Measurements from ENCODE around the gene RAB11FIP2. TPM values are rescaled to one million over a fixed set of nuclear protein-coding genes. Genes with fewer than 3 reads are reported as not detected.

Gene RAB11FIP2, protein sequence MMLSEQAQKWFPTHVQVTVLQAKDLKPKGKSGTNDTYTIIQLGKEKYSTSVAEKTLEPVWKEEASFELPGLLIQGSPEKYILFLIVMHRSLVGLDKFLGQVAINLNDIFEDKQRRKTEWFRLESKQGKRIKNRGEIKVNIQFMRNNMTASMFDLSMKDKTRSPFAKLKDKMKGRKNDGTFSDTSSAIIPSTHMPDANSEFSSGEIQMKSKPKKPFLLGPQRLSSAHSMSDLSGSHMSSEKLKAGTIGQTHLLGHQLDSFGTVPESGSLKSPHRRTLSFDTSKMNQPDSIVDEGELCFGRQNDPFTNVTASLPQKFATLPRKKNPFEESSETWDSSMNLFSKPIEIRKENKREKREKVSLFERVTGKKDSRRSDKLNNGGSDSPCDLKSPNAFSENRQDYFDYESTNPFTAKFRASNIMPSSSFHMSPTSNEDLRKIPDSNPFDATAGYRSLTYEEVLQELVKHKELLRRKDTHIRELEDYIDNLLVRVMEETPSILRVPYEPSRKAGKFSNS
- 3.0 and 4.4 TPM in 2 replicates for polyA plus RNA-seq (2012; rRNA removed)
- 4.7 and 6.6 TPM in 2 replicates for polyA plus RNA-seq (2012; cell fraction: cytosol; rRNA removed)
- polyA plus RNA-seq (2012; cell fraction: nucleus; rRNA removed), result 3.0 and 6.2 TPM in 2 replicates

DNA sequence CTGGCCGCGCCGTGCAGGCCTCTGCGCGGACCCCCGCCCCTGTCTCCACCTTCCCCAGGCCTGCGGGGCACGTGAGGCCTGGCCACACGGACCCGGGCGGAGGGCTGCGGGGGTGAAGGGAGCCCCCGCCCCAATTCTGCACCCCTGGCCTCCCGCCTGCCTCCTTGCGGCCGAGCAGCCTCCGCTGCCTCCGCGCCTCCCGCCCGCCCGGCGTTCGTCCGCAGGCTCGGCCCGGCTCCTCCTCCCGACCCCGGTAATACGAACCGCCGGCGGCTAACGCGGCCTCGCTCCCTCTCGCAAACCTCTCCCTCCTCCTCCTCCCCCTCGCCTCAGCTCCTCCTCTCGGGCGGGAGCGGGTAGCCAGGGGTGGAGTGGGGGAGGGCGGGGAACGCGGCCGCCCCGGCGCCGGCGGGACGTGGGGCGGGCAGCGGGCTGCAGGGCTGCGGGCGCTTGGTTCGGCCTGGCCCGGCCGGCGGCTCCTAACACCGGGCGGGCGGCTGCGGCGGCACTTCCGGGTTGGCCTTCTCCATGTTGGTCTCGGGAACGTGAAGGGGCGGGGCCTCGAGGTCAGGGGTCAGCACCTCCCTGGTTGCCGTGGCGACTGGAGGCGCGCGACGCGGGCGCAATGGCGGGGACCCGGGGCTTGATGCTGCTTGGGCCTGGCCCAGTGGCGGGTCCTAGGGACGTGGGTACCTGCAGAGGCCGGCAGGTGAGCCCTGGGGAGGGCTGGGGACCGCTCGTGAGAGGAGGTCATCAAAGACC, at the start of gene RAB11FIP2:
RAB11FIP2 (minus strand) TSS at position 547 of the 762 bp plus-strand sequence. CDS start 778 bp downstream, outside the sequence.
- WGBS (ENCODE audit: low lambda C conversion rate), result 1% methylated on average over 20 of the region's 83 CpGs
- Histone ChIP-seq H3K4me2 (peak within 1 kb of the TSS; percentile 91), H2AFZ (ENCODE audit: low read depth) (peak within 1 kb of the TSS; percentile 94), H3F3A (replicated peaks; ENCODE audit: insufficient read depth) (peaks cover 15% of the 10 kb centered on the region), H3K9ac (peak within 1 kb of the TSS; percentile 84), H3K36me3 (replicated peaks in 1 of 2; ENCODE audit: control insufficient read depth in 1 of 2, insufficient read depth in 2 of 2, low read length in 1 of 2) (no peaks in the 10 kb centered on the region), H3K27me3 (ENCODE audit: insufficient read depth) (no peaks in the 10 kb centered on the region), H3K9me2 (no peaks in the 10 kb centered on the region), H3K4me3 (ENCODE audit: low read depth in 2 of 2, low read length in 1 of 2) (peak within 1 kb of the TSS; percentile 86 to 92), H3K4me1 (ENCODE audit: control insufficient read depth in 1 of 2, insufficient read depth in 2 of 2, low read depth in 1 of 2, low read length in 1 of 2) (peaks cover 14 to 28% of the 10 kb centered on the region in 2 experiments; a peak in 3 of 4 replicates), H3K79me2 (ENCODE audit: insufficient read depth) (peaks cover 46% of the 10 kb centered on the region), H3K27ac (ENCODE audit: low read depth in 2 of 2, low read length in 1 of 2) (peak within 1 kb of the TSS; percentile 74 to 91), H3K9me3 (no peaks in the 10 kb centered on the region), H4K20me1 (ENCODE audit: insufficient read depth) (no peaks in the 10 kb centered on the region; the same call in 1 of the 2 replicates)
- POLR2A ChIA-PET, result interaction anchor here (2.0 kb wide), 1 partner anchor 12 kb away, joined by 7 read pairs; no protein-coding TSS in a partner anchor
- TF ChIP-seq TEAD4 (IDR thresholded peaks at IDR 0.05; ENCODE audit: borderline replicate concordance, insufficient read depth), result no peak
- peak; percentile 87 for TF ChIP-seq MXI1 (IDR thresholded peaks at IDR 0.05; ENCODE audit: low read depth, low read length)
- TF ChIP-seq YY1 (IDR thresholded peaks at IDR 0.05; ENCODE audit: low read depth), result peak; percentile 89
- no peak for TF ChIP-seq TCF12 (IDR thresholded peaks at IDR 0.05)
- TF ChIP-seq SIN3A (IDR thresholded peaks at IDR 0.05; ENCODE audit: borderline replicate concordance, low read depth, low read length), result peak; percentile 77
- TF ChIP-seq, protein P1, sequence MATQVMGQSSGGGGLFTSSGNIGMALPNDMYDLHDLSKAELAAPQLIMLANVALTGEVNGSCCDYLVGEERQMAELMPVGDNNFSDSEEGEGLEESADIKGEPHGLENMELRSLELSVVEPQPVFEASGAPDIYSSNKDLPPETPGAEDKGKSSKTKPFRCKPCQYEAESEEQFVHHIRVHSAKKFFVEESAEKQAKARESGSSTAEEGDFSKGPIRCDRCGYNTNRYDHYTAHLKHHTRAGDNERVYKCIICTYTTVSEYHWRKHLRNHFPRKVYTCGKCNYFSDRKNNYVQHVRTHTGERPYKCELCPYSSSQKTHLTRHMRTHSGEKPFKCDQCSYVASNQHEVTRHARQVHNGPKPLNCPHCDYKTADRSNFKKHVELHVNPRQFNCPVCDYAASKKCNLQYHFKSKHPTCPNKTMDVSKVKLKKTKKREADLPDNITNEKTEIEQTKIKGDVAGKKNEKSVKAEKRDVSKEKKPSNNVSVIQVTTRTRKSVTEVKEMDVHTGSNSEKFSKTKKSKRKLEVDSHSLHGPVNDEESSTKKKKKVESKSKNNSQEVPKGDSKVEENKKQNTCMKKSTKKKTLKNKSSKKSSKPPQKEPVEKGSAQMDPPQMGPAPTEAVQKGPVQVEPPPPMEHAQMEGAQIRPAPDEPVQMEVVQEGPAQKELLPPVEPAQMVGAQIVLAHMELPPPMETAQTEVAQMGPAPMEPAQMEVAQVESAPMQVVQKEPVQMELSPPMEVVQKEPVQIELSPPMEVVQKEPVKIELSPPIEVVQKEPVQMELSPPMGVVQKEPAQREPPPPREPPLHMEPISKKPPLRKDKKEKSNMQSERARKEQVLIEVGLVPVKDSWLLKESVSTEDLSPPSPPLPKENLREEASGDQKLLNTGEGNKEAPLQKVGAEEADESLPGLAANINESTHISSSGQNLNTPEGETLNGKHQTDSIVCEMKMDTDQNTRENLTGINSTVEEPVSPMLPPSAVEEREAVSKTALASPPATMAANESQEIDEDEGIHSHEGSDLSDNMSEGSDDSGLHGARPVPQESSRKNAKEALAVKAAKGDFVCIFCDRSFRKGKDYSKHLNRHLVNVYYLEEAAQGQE (IDR thresholded peaks at IDR 0.05; ENCODE audit: low read depth, low read length), result 0 out of 2 replicates have a peak, but pooled peaks have one; percentile 14
- TF ChIP-seq GABPA (IDR thresholded peaks at IDR 0.05; ENCODE audit: low read depth), result peak; percentile 52; the same call in 1 of the 2 replicates
- no peak for TF ChIP-seq EP300 (IDR thresholded peaks at IDR 0.05; ENCODE audit: borderline replicate concordance in 1 of 2, low read depth in 1 of 2, low read length in 1 of 2)
- peak; percentile 40; the same call in 1 of the 2 replicates for TF ChIP-seq CTCF (IDR thresholded peaks at IDR 0.05)
- TF ChIP-seq NRF1 (IDR thresholded peaks at IDR 0.05; ENCODE audit: low read depth, low read length), result 0 out of 2 replicates have a peak, but pooled peaks have one; percentile 24
- TF ChIP-seq, protein P2, sequence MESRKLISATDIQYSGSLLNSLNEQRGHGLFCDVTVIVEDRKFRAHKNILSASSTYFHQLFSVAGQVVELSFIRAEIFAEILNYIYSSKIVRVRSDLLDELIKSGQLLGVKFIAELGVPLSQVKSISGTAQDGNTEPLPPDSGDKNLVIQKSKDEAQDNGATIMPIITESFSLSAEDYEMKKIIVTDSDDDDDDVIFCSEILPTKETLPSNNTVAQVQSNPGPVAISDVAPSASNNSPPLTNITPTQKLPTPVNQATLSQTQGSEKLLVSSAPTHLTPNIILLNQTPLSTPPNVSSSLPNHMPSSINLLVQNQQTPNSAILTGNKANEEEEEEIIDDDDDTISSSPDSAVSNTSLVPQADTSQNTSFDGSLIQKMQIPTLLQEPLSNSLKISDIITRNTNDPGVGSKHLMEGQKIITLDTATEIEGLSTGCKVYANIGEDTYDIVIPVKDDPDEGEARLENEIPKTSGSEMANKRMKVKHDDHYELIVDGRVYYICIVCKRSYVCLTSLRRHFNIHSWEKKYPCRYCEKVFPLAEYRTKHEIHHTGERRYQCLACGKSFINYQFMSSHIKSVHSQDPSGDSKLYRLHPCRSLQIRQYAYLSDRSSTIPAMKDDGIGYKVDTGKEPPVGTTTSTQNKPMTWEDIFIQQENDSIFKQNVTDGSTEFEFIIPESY (IDR thresholded peaks at IDR 0.05; ENCODE audit: borderline replicate concordance, low read depth), result no peak
- no peak for TF ChIP-seq FOXJ3 (CRISPR knock-in tag; IDR thresholded peaks at IDR 0.05)
- no peak for TF ChIP-seq RAD21 (IDR thresholded peaks at IDR 0.05; ENCODE audit: low read length)
- peak; percentile 69 for TF ChIP-seq POLR2AphosphoS5 (IDR thresholded peaks at IDR 0.05; ENCODE audit: low read depth, low read length)
- TF ChIP-seq ELF1 (IDR thresholded peaks at IDR 0.05), result peak; percentile 98
- peak; percentile 84 for TF ChIP-seq TAF1 (IDR thresholded peaks at IDR 0.05; ENCODE audit: borderline replicate concordance, low read depth, low read length)
- DNase-seq, result peak; percentile 97
- CTCF ChIA-PET, result no interaction called here
